ENCODE measurements around the gene SNRPN.

GRCh38 chr15:24962880-24963279, 8.1 kb downstream of the SNRPN start:
- TF ChIP-seq, protein P1, sequence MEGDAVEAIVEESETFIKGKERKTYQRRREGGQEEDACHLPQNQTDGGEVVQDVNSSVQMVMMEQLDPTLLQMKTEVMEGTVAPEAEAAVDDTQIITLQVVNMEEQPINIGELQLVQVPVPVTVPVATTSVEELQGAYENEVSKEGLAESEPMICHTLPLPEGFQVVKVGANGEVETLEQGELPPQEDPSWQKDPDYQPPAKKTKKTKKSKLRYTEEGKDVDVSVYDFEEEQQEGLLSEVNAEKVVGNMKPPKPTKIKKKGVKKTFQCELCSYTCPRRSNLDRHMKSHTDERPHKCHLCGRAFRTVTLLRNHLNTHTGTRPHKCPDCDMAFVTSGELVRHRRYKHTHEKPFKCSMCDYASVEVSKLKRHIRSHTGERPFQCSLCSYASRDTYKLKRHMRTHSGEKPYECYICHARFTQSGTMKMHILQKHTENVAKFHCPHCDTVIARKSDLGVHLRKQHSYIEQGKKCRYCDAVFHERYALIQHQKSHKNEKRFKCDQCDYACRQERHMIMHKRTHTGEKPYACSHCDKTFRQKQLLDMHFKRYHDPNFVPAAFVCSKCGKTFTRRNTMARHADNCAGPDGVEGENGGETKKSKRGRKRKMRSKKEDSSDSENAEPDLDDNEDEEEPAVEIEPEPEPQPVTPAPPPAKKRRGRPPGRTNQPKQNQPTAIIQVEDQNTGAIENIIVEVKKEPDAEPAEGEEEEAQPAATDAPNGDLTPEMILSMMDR (IDR thresholded peaks at IDR 0.05; ENCODE audit: low read depth, low read length): no peak
- no peak for TF ChIP-seq EZH2phosphoT487 (IDR thresholded peaks at IDR 0.05; ENCODE audit: low read depth)

Data from OCI-LY3 (cell line).